Measurements from ENCODE around the gene PSD.

- TF ChIP-seq CTCF (IDR thresholded peaks at IDR 0.05), result no peak
- no peak for TF ChIP-seq ZFX (IDR thresholded peaks at IDR 0.05; ENCODE audit: borderline replicate concordance)
These were observed 5.4 kb downstream of the PSD start for GRCh38 chr10:102413053-102413705.
